ENCODE measurements around the gene MLXIP.

Gene MLXIP

GRCh38 chr12:122086641-122087285, 8.2 kb downstream of the MLXIP start:
- Histone ChIP-seq H3K27me3 (ENCODE audit: insufficient read depth, low read length, poor library complexity) (no peaks in the 10 kb centered on the region), H3K9me3 (ENCODE audit: insufficient read depth, low read length, severe bottlenecking) (no peaks in the 10 kb centered on the region), H3K4me3 (ENCODE audit: low read depth in 1 of 2, low read length in 2 of 2) (no peak overlapping the region), H3K4me2 (ENCODE audit: insufficient read depth, low read length) (no peak overlapping the region), H3K4me1 (ENCODE audit: insufficient read depth, low read length) (peaks cover 15% of the 10 kb centered on the region), H3K79me2 (ENCODE audit: insufficient read depth, low read length) (peaks cover 71% of the 10 kb centered on the region), H2AFZ (ENCODE audit: low read depth, low read length) (no peak overlapping the region), H4K20me1 (ENCODE audit: insufficient read depth, low read length) (peaks cover 32% of the 10 kb centered on the region; the same call in 1 of the 2 replicates), H3K36me3 (ENCODE audit: insufficient read depth, low read length) (peaks cover 28% of the 10 kb centered on the region), H3K27ac (ENCODE audit: low read length) (no peak overlapping the region), H3K9ac (ENCODE audit: low read depth, low read length) (no peak overlapping the region)
- DNase-seq = no peak
- no peak for ATAC-seq (ENCODE audit: insufficient read depth, low read depth)
- no peak for TF ChIP-seq CTCF (IDR thresholded peaks at IDR 0.05; ENCODE audit: borderline replicate concordance, extremely low read depth, low read length, poor library complexity, severe bottlenecking)
- TF ChIP-seq EZH2 (IDR thresholded peaks at IDR 0.05; ENCODE audit: borderline replicate concordance, low read depth, low read length, severe bottlenecking) = no peak

- Histone ChIP-seq H3K27me3 (ENCODE audit: insufficient read depth, low read length, poor library complexity) (no peaks in the 10 kb centered on the region), H3K9ac (ENCODE audit: low read depth, low read length) (no peak overlapping the region), H3K4me3 (ENCODE audit: low read depth in 1 of 2, low read length in 2 of 2) (no peak overlapping the region), H3K4me1 (ENCODE audit: insufficient read depth, low read length) (peaks cover 6% of the 10 kb centered on the region), H3K36me3 (ENCODE audit: insufficient read depth, low read length) (peaks cover 28% of the 10 kb centered on the region), H3K9me3 (ENCODE audit: insufficient read depth, low read length, severe bottlenecking) (no peaks in the 10 kb centered on the region), H4K20me1 (ENCODE audit: insufficient read depth, low read length) (peaks cover 24% of the 10 kb centered on the region; the same call in 1 of the 2 replicates), H3K27ac (ENCODE audit: low read length) (no peak overlapping the region), H3K79me2 (ENCODE audit: insufficient read depth, low read length) (peaks cover 72% of the 10 kb centered on the region), H3K4me2 (ENCODE audit: insufficient read depth, low read length) (no peak overlapping the region), H2AFZ (ENCODE audit: low read depth, low read length) (no peak overlapping the region)
- DNase-seq (no peak), ATAC-seq (ENCODE audit: insufficient read depth, low read depth) (no peak)
- TF ChIP-seq CTCF (IDR thresholded peaks at IDR 0.05; ENCODE audit: borderline replicate concordance, extremely low read depth, low read length, poor library complexity, severe bottlenecking) = no peak
- TF ChIP-seq EZH2 (IDR thresholded peaks at IDR 0.05; ENCODE audit: borderline replicate concordance, low read depth, low read length, severe bottlenecking) = no peak
Measured at GRCh38 chr12:122087431-122088178, 9.0 kb downstream of the MLXIP start.

GRCh38 chr12:122088179-122088810, 9.7 kb downstream of the MLXIP start:
- 0 out of 2 replicates have a peak, but pooled peaks cover 2% of the 10 kb centered on the region for H3K4me1 ChIP-seq (ENCODE audit: insufficient read depth, low read length)
- H3K4me3 ChIP-seq (ENCODE audit: low read depth in 1 of 2, low read length in 2 of 2) = no peak overlapping the region
- DNase-seq (no peak), ATAC-seq (ENCODE audit: insufficient read depth, low read depth) (no peak)
- TF ChIP-seq EZH2 (IDR thresholded peaks at IDR 0.05; ENCODE audit: borderline replicate concordance, low read depth, low read length, severe bottlenecking) (no peak), CTCF (IDR thresholded peaks at IDR 0.05; ENCODE audit: borderline replicate concordance, extremely low read depth, low read length, poor library complexity, severe bottlenecking) (no peak)
- peaks cover 30% of the 10 kb centered on the region for H4K20me1 ChIP-seq (ENCODE audit: insufficient read depth, low read length)
- H3K9ac ChIP-seq (ENCODE audit: low read depth, low read length) = no peak overlapping the region
- H3K9me3 ChIP-seq (ENCODE audit: insufficient read depth, low read length, severe bottlenecking) = no peaks in the 10 kb centered on the region
- no peak overlapping the region for H3K27ac ChIP-seq (ENCODE audit: low read length)
- H3K79me2 ChIP-seq (ENCODE audit: insufficient read depth, low read length) = peaks cover 72% of the 10 kb centered on the region
- H3K4me2 ChIP-seq (ENCODE audit: insufficient read depth, low read length) = no peak overlapping the region
- H2AFZ ChIP-seq (ENCODE audit: low read depth, low read length) = no peak overlapping the region
- H3K36me3 ChIP-seq (ENCODE audit: insufficient read depth, low read length) = peaks cover 28% of the 10 kb centered on the region
- H3K27me3 ChIP-seq (ENCODE audit: insufficient read depth, low read length, poor library complexity) = no peaks in the 10 kb centered on the region
